OCI-LY1 (cell line): ENCODE measurements around the gene THEM4.
"Not testable (repeated sequence)": the region's sequence is repeated elsewhere in the genome, so short reads cannot be mapped to it uniquely, and the experiment has no call there.

Experiments
- H2AFZ ChIP-seq: fragments of 200-600 bp; sonication (generic), shearing (Covaris generic); 2 replicates; pipeline ENCODE4 v1.6.0; 2014; ENCODE audit warnings: antibody characterized with exemption, mild to moderate bottlenecking, low read length
- H3F3A ChIP-seq: fragments of 200-600 bp; sonication (generic), shearing (Covaris generic); 2 replicates; pipeline ENCODE4 v1.6.0; 2014; ENCODE audit warnings: mild to moderate bottlenecking, antibody characterized with exemption, low read length, moderate library complexity; ENCODE audit not compliant: insufficient read depth
- H3K27ac ChIP-seq: fragments of 200-600 bp; sonication (generic); 2 replicates; pipeline ENCODE4 v1.5.1; 2014; ENCODE audit warnings: low read length, mixed run types, mild to moderate bottlenecking, low read depth; ENCODE audit not compliant: poor library complexity, severe bottlenecking
- H3K27me3 ChIP-seq: fragments of 200-600 bp; sonication (generic); 2 replicates; pipeline ENCODE4 v1.6.0; 2014; ENCODE audit warnings: antibody characterized with exemption, mild to moderate bottlenecking, low read length, moderate library complexity; ENCODE audit not compliant: insufficient read depth
- H3K36me3 ChIP-seq: fragments of 200-600 bp; sonication (generic); 2 replicates; pipeline ENCODE4 v1.6.1; 2014; ENCODE audit warnings: mild to moderate bottlenecking, antibody characterized with exemption, low read length, moderate library complexity, mixed read lengths; ENCODE audit not compliant: insufficient read depth
- H3K4me1 ChIP-seq: fragments of 200-600 bp; sonication (generic); 2 replicates; pipeline ENCODE4 v1.5.1; 2014; ENCODE audit warnings: mild to moderate bottlenecking, low read length, moderate library complexity; ENCODE audit not compliant: insufficient read depth, severe bottlenecking
- H3K4me2 ChIP-seq: fragments of 200-600 bp; sonication (generic), shearing (Covaris generic); 2 replicates; pipeline ENCODE4 v1.6.1; 2014; ENCODE audit warnings: low read length
- H3K4me3 ChIP-seq: fragments of 200-600 bp; sonication (generic); 2 replicates; pipeline ENCODE4 v1.5.1; 2014; ENCODE audit warnings: low read length, low read depth, mild to moderate bottlenecking, mixed read lengths; ENCODE audit not compliant: poor library complexity, severe bottlenecking
- H3K79me2 ChIP-seq: fragments of 200-600 bp; shearing (Covaris generic); 2 replicates; pipeline ENCODE4 v1.6.1; 2016; ENCODE audit warnings: mixed run types, low read length, mixed read lengths; ENCODE audit not compliant: insufficient read depth
- H3K9ac ChIP-seq: fragments of 200-600 bp; sonication (generic), shearing (Covaris generic); 2 replicates; pipeline ENCODE4 v1.6.1; 2014; ENCODE audit warnings: mild to moderate bottlenecking, low read length, mixed read lengths
- H3K9me2 ChIP-seq: fragments of 200-600 bp; sonication (generic), shearing (Covaris generic); 2 replicates; pipeline ENCODE4 v1.6.1; 2014; ENCODE audit warnings: low read depth, mild to moderate bottlenecking, low read length, mixed read lengths
- H3K9me3 ChIP-seq: fragments of 200-600 bp; shearing (Covaris generic); 2 replicates; pipeline ENCODE4 v1.6.1; 2014; ENCODE audit warnings: low read length, mixed read lengths
- H4K20me1 ChIP-seq: fragments of 200-600 bp; sonication (generic), shearing (Covaris generic); 2 replicates; pipeline ENCODE4 v1.6.0; 2016; ENCODE audit warnings: mild to moderate bottlenecking, low read length; ENCODE audit not compliant: insufficient read depth
- EZH2 ChIP-seq: fragments of 200-600 bp; sonication (generic), shearing (Covaris generic); IDR thresholded peaks from 2 replicates; pipeline ENCODE4 v1.8.0; 2017; ENCODE audit warnings: borderline replicate concordance, mixed run types, mild to moderate bottlenecking, antibody characterized with exemption, low read length, moderate library complexity, mixed read lengths
- TF ChIP-seq, protein P1 (sequence below): fragments of 200-600 bp; sonication (generic), shearing (Covaris generic); IDR thresholded peaks from 2 replicates; pipeline ENCODE4 v1.5.1; 2017; ENCODE audit warnings: mild to moderate bottlenecking, antibody characterized with exemption, low read length, moderate library complexity, mixed read lengths

THEM4 gene

GRCh38 chr1:151912973-151913372, 3.7 kb upstream of the THEM4 start:
- Histone ChIP-seq H3F3A (no peaks in the 10 kb centered on the region), H3K4me3 (no peak overlapping the region), H2AFZ (no peak overlapping the region), H3K27ac (no peak overlapping the region), H3K27me3 (no peaks in the 10 kb centered on the region), H3K4me2 (no peak overlapping the region), H3K4me1 (peaks cover 12% of the 10 kb centered on the region), H3K9me2 (no peaks in the 10 kb centered on the region), H3K36me3 (peaks cover 3% of the 10 kb centered on the region), H3K9ac (no peak overlapping the region), H4K20me1 (no peaks in the 10 kb centered on the region), H3K79me2 (no peaks in the 10 kb centered on the region), H3K9me3 (peaks cover 2% of the 10 kb centered on the region)
- TF ChIP-seq EZH2: no peak
- TF ChIP-seq, protein P1, sequence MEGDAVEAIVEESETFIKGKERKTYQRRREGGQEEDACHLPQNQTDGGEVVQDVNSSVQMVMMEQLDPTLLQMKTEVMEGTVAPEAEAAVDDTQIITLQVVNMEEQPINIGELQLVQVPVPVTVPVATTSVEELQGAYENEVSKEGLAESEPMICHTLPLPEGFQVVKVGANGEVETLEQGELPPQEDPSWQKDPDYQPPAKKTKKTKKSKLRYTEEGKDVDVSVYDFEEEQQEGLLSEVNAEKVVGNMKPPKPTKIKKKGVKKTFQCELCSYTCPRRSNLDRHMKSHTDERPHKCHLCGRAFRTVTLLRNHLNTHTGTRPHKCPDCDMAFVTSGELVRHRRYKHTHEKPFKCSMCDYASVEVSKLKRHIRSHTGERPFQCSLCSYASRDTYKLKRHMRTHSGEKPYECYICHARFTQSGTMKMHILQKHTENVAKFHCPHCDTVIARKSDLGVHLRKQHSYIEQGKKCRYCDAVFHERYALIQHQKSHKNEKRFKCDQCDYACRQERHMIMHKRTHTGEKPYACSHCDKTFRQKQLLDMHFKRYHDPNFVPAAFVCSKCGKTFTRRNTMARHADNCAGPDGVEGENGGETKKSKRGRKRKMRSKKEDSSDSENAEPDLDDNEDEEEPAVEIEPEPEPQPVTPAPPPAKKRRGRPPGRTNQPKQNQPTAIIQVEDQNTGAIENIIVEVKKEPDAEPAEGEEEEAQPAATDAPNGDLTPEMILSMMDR: no peak

DNA sequence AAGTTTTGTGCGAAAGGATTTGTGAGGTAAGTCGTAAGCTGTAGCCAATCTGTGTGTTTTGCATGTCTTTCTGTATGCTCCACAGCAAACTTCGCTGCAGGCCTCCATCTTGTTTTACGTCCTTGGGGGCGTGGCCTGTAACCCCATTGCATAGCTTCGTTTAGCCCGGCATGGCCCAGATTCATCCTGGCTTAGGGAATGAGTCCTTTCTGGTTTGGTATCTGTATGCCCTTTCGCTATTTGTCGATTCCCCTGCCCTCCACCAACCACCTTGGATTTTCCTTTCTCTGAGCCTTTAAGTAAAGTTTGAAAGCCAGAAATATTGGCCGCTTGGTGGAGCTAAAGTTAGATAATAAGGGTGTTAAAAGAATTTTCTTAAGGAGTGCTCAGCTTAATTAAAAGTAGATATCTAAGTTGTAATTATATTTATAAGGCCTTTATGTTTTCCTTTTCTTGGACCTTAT, 1.1 kb downstream of the THEM4 start:
- Histone ChIP-seq H3K9me2 (no peaks in the 10 kb centered on the region), H3K9me3 (peaks cover 16% of the 10 kb centered on the region), H3K36me3 (peaks cover 28% of the 10 kb centered on the region), H2AFZ (no peak overlapping the region), H3F3A (no peaks in the 10 kb centered on the region), H3K4me2 (peak overlapping the region; percentile 81), H4K20me1 (no peaks in the 10 kb centered on the region), H3K4me1 (peaks cover 12% of the 10 kb centered on the region), H3K27ac (no peak overlapping the region), H3K9ac (peak overlapping the region; percentile 84), H3K27me3 (no peaks in the 10 kb centered on the region), H3K4me3 (peak overlapping the region; percentile 83), H3K79me2 (no peaks in the 10 kb centered on the region)
- TF ChIP-seq, protein P1: peak; percentile 53
- no peak for TF ChIP-seq EZH2

- Histone ChIP-seq H3K9me3 (peaks cover 16% of the 10 kb centered on the region), H3K4me1 (peaks cover 12% of the 10 kb centered on the region), H3K36me3 (peaks cover 28% of the 10 kb centered on the region), H3K4me2 (peak overlapping the region; percentile 81; the same call in 1 of the 2 replicates), H2AFZ (no peak overlapping the region), H4K20me1 (no peaks in the 10 kb centered on the region), H3K79me2 (no peaks in the 10 kb centered on the region), H3K27me3 (no peaks in the 10 kb centered on the region), H3K4me3 (peak overlapping the region; percentile 83), H3K27ac (no peak overlapping the region), H3F3A (no peaks in the 10 kb centered on the region), H3K9me2 (no peaks in the 10 kb centered on the region), H3K9ac (no peak overlapping the region)
- TF ChIP-seq, protein P1: no peak
- TF ChIP-seq EZH2: no peak
Measured at GRCh38 chr1:151907363-151908139, 1.8 kb downstream of the THEM4 start.

DNA sequence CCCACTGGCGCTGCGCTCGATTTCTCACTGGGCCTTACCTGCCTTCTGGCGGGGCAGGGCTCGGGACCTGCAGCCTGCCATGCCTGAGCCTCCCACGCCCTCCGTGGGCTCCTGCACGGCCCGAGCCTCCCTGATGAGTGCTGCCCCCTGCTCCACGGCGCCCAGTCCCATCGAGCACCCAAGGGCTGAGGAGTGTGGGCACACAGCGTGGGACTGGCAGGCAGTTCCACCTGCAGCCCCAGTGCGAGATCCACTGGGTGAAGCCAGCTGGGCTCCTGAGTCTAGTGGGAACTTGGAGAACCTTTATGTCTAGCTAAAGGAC, 3.0 kb downstream of the THEM4 start:
- H3K4me2 ChIP-seq, H3K9me2 ChIP-seq, H3K79me2 ChIP-seq, H2AFZ ChIP-seq, H3K9ac ChIP-seq, H3K4me3 ChIP-seq, H4K20me1 ChIP-seq, H3F3A ChIP-seq, H3K27me3 ChIP-seq, H3K27ac ChIP-seq: not testable (repeated sequence)
- Histone ChIP-seq H3K9me3 (peaks cover 16% of the 10 kb centered on the region), H3K36me3 (peaks cover 32% of the 10 kb centered on the region), H3K4me1 (peaks cover 12% of the 10 kb centered on the region)

DNA sequence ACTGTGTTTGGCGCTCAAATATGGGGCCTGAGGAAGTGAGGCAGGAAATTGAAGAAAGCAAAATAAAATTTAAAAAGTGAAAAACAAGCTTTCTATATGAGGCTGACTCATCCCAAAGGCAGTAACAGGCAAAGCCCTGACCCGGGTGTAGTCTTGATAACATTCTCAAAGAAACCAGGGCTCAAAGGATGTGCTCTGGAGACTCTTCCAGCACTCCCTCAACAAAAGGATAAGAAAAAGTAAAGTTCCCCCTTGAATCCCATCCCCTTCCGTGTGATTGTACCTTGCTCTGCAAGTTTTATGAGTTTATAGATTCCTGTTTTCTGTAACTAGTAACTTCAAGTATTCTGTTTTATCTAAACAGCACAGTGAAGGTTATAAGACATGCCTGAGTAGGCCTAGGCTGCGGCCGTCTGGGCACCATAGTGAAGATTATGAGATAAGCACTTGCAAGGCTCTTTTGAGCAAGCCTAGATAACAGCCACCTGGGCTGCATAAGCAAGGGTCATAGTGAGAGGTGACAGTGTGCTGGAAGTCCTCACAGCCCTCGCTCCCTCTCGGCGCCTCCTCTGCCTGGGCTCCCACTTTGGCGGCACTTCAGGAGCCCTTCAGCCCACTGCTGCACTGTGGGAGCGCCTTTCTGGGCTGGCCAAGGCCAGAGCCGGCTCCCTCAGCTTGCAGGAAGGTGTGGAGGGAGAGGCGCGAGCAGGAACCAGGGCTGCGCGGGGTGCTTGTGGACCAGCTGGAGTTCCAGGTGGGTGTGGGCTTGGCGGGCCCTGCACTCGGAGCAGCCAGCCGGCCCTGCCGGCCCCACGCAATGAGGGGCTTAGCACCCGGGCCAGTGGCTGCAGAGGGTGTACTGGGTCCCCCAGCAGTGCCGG, 3.6 kb downstream of the THEM4 start:
- H3K9me3 ChIP-seq: peaks cover 16% of the 10 kb centered on the region
- not testable (repeated sequence) for H3K9me2 ChIP-seq, H3K79me2 ChIP-seq, H4K20me1 ChIP-seq, H3K27ac ChIP-seq, H3K4me3 ChIP-seq, H3K4me2 ChIP-seq, H2AFZ ChIP-seq, H3F3A ChIP-seq, H3K9ac ChIP-seq, H3K27me3 ChIP-seq
- peaks cover 12% of the 10 kb centered on the region for H3K4me1 ChIP-seq
- peaks cover 32% of the 10 kb centered on the region for H3K36me3 ChIP-seq
